Endodermal cell (in vitro differentiated cells): ENCODE measurements around the gene CTDSPL2. TPM values are rescaled to one million over a fixed set of nuclear protein-coding genes. Genes with fewer than 3 reads are reported as not detected.

Source experiments
- DNase-seq: peaks from one replicate; pipeline ENCODE4 v3.0.0-alpha.2; 2017
- H3K27ac ChIP-seq: 2 replicates; pipeline ENCODE4 v1.5.1; 2013; ENCODE audit warnings: mild to moderate bottlenecking, low read depth, low read length, moderate library complexity
- H3K27me3 ChIP-seq: 2 replicates; pipeline ENCODE4 v1.6.1; 2013; ENCODE audit warnings: mild to moderate bottlenecking, low read length, moderate library complexity; ENCODE audit not compliant: insufficient read depth, control insufficient read depth, poor library complexity, severe bottlenecking
- H3K36me3 ChIP-seq: 2 replicates; pipeline ENCODE4 v1.7.0; 2013; ENCODE audit warnings: mild to moderate bottlenecking, low read length, moderate library complexity; ENCODE audit not compliant: control insufficient read depth, insufficient read depth
- H3K4me1 ChIP-seq: one replicate; pipeline ENCODE4 v1.7.0; 2013; ENCODE audit warnings: low read length; ENCODE audit not compliant: control insufficient read depth, insufficient read depth
- H3K4me3 ChIP-seq: 2 replicates; pipeline ENCODE4 v1.5.1; 2013; ENCODE audit warnings: mild to moderate bottlenecking, low read length, moderate library complexity
- H3K9ac ChIP-seq: 2 replicates; pipeline ENCODE4 v1.6.1; 2013; ENCODE audit warnings: mild to moderate bottlenecking, low read length, moderate library complexity; ENCODE audit not compliant: poor library complexity, severe bottlenecking; ENCODE audit errors: extremely low read depth
- H3K9me3 ChIP-seq: 2 replicates; pipeline ENCODE4 v1.6.1; 2013; ENCODE audit warnings: mild to moderate bottlenecking, low read length, moderate library complexity; ENCODE audit not compliant: control insufficient read depth
- H3K27ac Mint-ChIP-seq: 2 replicates; pipeline ENCODE4 v1.8.0; 2020; ENCODE audit warnings: mixed read lengths
- H3K27me3 Mint-ChIP-seq: 2 replicates; pipeline ENCODE4 v1.8.0; 2021; ENCODE audit warnings: mild to moderate bottlenecking, mixed read lengths; ENCODE audit not compliant: insufficient read depth
- H3K36me3 Mint-ChIP-seq: 2 replicates; pipeline ENCODE4 v1.8.0; 2020; ENCODE audit warnings: low read depth, mixed read lengths
- H3K4me1 Mint-ChIP-seq: 2 replicates; pipeline ENCODE4 v1.8.0; 2020; ENCODE audit warnings: mixed read lengths
- H3K4me3 Mint-ChIP-seq: 2 replicates; pipeline ENCODE4 v1.8.0; 2020; ENCODE audit warnings: mild to moderate bottlenecking, moderate library complexity, mixed read lengths
- H3K9me3 Mint-ChIP-seq: 2 replicates; pipeline ENCODE4 v1.8.0; 2020; ENCODE audit warnings: mild to moderate bottlenecking, mixed read lengths
- CTCF ChIP-seq: fragments of 200-600 bp; sonication (generic); conservative IDR thresholded peaks from 2 replicates; pipeline ENCODE4 v1.5.0; 2021; ENCODE audit warnings: antibody characterized with exemption, mild to moderate bottlenecking
- WGBS, 2 experiments: methylation state at CpG; one replicate each; pipeline versions ENCODE4 v1.1.5 to v1.1.7; 2013; ENCODE audit warnings: missing lambda C conversion rate in 2 of 2, mixed read lengths in 1 of 2; ENCODE audit not compliant: insufficient coverage in 1 of 2, insufficient read length in 1 of 2; 5-methylcytosine and 5-hydroxymethylcytosine counted together
- total RNA-seq, 2 donors: library from RNA; stranded (reverse); fragmentation: NEBNext Ultra II Directional in 1 of 2; extraction: Animal tissue kit (Norgen Biotek cat#: 25700) in 1 of 2; gene quantifications; 2 replicates in 1 of 2; 3 replicates in 1 of 2; pipeline ENCODE4 v1.2.1, GENCODE V29; 2021

Gene CTDSPL2
- total RNA-seq, 2 donors from 2014 or later, result 71.1 to 74.3 TPM

GRCh38 chr15:44569316-44569715 is 141.9 kb downstream of the CTDSPL2 start:
- no peak overlapping the region for H3K27ac Mint-ChIP-seq
- H3K36me3 Mint-ChIP-seq, result peaks cover 75% of the 10 kb centered on the region
- TF ChIP-seq CTCF, result no peak
- no peaks in the 10 kb centered on the region for H3K27me3 Mint-ChIP-seq
- no peak for DNase-seq
- H3K27me3 ChIP-seq, result no peaks in the 10 kb centered on the region
- H3K27ac ChIP-seq, result no peak overlapping the region
- no peak overlapping the region for H3K9ac ChIP-seq
- WGBS, 2 experiments, result 96 to 100% methylated on average over 3 to 4 of the region's 4 CpGs
- peaks cover 68% of the 10 kb centered on the region for H3K36me3 ChIP-seq
- no peaks in the 10 kb centered on the region for H3K4me1 Mint-ChIP-seq
- no peaks in the 10 kb centered on the region for H3K4me1 ChIP-seq
- peaks cover 17% of the 10 kb centered on the region for H3K9me3 Mint-ChIP-seq
- H3K4me3 Mint-ChIP-seq, result no peak overlapping the region
- no peak overlapping the region for H3K4me3 ChIP-seq
- H3K9me3 ChIP-seq, result peaks cover 26% of the 10 kb centered on the region

- no peak for DNase-seq
- Histone ChIP-seq H3K9ac (no peak overlapping the region), H3K4me3 (no peak overlapping the region), H3K36me3 (peaks cover 68% of the 10 kb centered on the region), H3K27me3 (no peaks in the 10 kb centered on the region), H3K4me1 (no peaks in the 10 kb centered on the region), H3K9me3 (peaks cover 15% of the 10 kb centered on the region), H3K27ac (no peak overlapping the region)
- H3K27ac Mint-ChIP-seq, result no peak overlapping the region
- TF ChIP-seq CTCF, result no peak
- peaks cover 75% of the 10 kb centered on the region for H3K36me3 Mint-ChIP-seq
- no peaks in the 10 kb centered on the region for H3K27me3 Mint-ChIP-seq
- no peak overlapping the region for H3K4me3 Mint-ChIP-seq
- H3K4me1 Mint-ChIP-seq, result no peaks in the 10 kb centered on the region
- 96% methylated on average over 4 of the region's 4 CpGs; no CpG with 5 or more reads in 1 of the 2 experiments for WGBS, 2 experiments
- H3K9me3 Mint-ChIP-seq, result peaks cover 7% of the 10 kb centered on the region
Measured at GRCh38 chr15:44570361-44570760, 142.9 kb downstream of the CTDSPL2 start.

GRCh38 chr15:44573386-44573785 is 146.0 kb downstream of the CTDSPL2 start:
- Mint-ChIP-seq H3K27ac (no peak overlapping the region), H3K36me3 (peaks cover 55% of the 10 kb centered on the region), H3K4me3 (no peak overlapping the region), H3K9me3 (no peaks in the 10 kb centered on the region), H3K27me3 (no peaks in the 10 kb centered on the region), H3K4me1 (no peaks in the 10 kb centered on the region)
- H3K4me1 ChIP-seq, result no peaks in the 10 kb centered on the region
- whole genome bisulfite sequencing, 2 experiments, result 93 to 95% methylated on average over 6 of the region's 6 CpGs
- H3K9me3 ChIP-seq, result peaks cover 4% of the 10 kb centered on the region
- no peak overlapping the region for H3K27ac ChIP-seq
- no peak for DNase-seq
- TF ChIP-seq CTCF, result no peak
- H3K4me3 ChIP-seq, result no peak overlapping the region
- H3K27me3 ChIP-seq, result no peaks in the 10 kb centered on the region
- no peak overlapping the region for H3K9ac ChIP-seq
- peaks cover 49% of the 10 kb centered on the region for H3K36me3 ChIP-seq
